ENCODE results near the gene PLA2G7.
"Not testable (repeated sequence)": the region's sequence is repeated elsewhere in the genome, so short reads cannot be mapped to it uniquely, and the experiment has no call there.

Gene PLA2G7

GRCh38 chr6:46734867-46735719 is at the start of gene PLA2G7:
Gene PLA2G7 (minus strand): TSS chr6:46735375. CDS start chr6:46722891, 12,484 bp downstream.
- Histone ChIP-seq H3K9ac (ENCODE audit: low read depth in 1 of 2, low read length in 2 of 2) (peak within 1 kb of the TSS in 1 of 2 donors; percentile 2), H3K9me3 (ENCODE audit: control insufficient read depth in 2 of 2, low read length in 2 of 2) (no peaks in the 10 kb centered on the region), H3K27me3 (ENCODE audit: control insufficient read depth in 2 of 2, insufficient read depth in 2 of 2, low read length in 2 of 2) (peaks cover 7 to 8% of the 10 kb centered on the region in 2 donors), H3K27ac (ENCODE audit: low read depth in 2 of 2, low read length in 2 of 2) (peak within 1 kb of the TSS in 1 of 2 donors; percentile 9), H3K36me3 (ENCODE audit: control insufficient read depth in 2 of 2, insufficient read depth in 2 of 2, low read length in 2 of 2) (no peaks in the 10 kb centered on the region), H3K4me3 (ENCODE audit: low read length in 2 of 2) (peak within 1 kb of the TSS; percentile 59 to 75), H3K4me1 (ENCODE audit: control insufficient read depth in 2 of 2, insufficient read depth in 2 of 2, low read length in 2 of 2) (peaks cover 6 to 8% of the 10 kb centered on the region in 2 donors)

- H3K4me1 ChIP-seq (ENCODE audit: control insufficient read depth in 2 of 2, insufficient read depth in 2 of 2, low read length in 2 of 2): peaks cover 3 to 8% of the 10 kb centered on the region in 2 donors
- no peak overlapping the region for H3K9ac ChIP-seq (ENCODE audit: low read depth in 1 of 2, low read length in 2 of 2)
- H3K4me3 ChIP-seq (ENCODE audit: low read length in 2 of 2): no peak overlapping the region
- H3K9me3 ChIP-seq (ENCODE audit: control insufficient read depth in 2 of 2, low read length in 2 of 2): no peaks in the 10 kb centered on the region
- H3K27ac ChIP-seq (ENCODE audit: low read depth in 2 of 2, low read length in 2 of 2): no peak overlapping the region
- H3K36me3 ChIP-seq (ENCODE audit: control insufficient read depth in 2 of 2, insufficient read depth in 2 of 2, low read length in 2 of 2): no peaks in the 10 kb centered on the region
- H3K27me3 ChIP-seq (ENCODE audit: control insufficient read depth in 2 of 2, insufficient read depth in 2 of 2, low read length in 2 of 2): no peaks in the 10 kb centered on the region
Observed at GRCh38 chr6:46784535-46784934, 49.4 kb upstream of the PLA2G7 start.

GRCh38 chr6:46781478-46782378 is 46.6 kb upstream of the PLA2G7 start:
- no peaks in the 10 kb centered on the region for H3K4me1 ChIP-seq (ENCODE audit: control insufficient read depth in 2 of 2, insufficient read depth in 2 of 2, low read length in 2 of 2)
- no peak overlapping the region for H3K4me3 ChIP-seq (ENCODE audit: low read length in 2 of 2)
- no peaks in the 10 kb centered on the region for H3K36me3 ChIP-seq (ENCODE audit: control insufficient read depth in 2 of 2, insufficient read depth in 2 of 2, low read length in 2 of 2)
- no peak overlapping the region for H3K27ac ChIP-seq (ENCODE audit: low read depth in 2 of 2, low read length in 2 of 2)
- H3K9ac ChIP-seq (ENCODE audit: low read depth in 1 of 2, low read length in 2 of 2): no peak overlapping the region
- H3K27me3 ChIP-seq (ENCODE audit: control insufficient read depth in 2 of 2, insufficient read depth in 2 of 2, low read length in 2 of 2): no peaks in the 10 kb centered on the region
- no peaks in the 10 kb centered on the region for H3K9me3 ChIP-seq (ENCODE audit: control insufficient read depth in 2 of 2, low read length in 2 of 2)

- H3K9me3 ChIP-seq (ENCODE audit: control insufficient read depth in 2 of 2, low read length in 2 of 2): no peaks in the 10 kb centered on the region
- H3K4me1 ChIP-seq (ENCODE audit: control insufficient read depth in 2 of 2, insufficient read depth in 2 of 2, low read length in 2 of 2): no peaks in the 10 kb centered on the region
- no peak overlapping the region for H3K4me3 ChIP-seq (ENCODE audit: low read length in 2 of 2)
- H3K27me3 ChIP-seq (ENCODE audit: control insufficient read depth in 2 of 2, insufficient read depth in 2 of 2, low read length in 2 of 2): no peaks in the 10 kb centered on the region
- H3K27ac ChIP-seq (ENCODE audit: low read depth in 2 of 2, low read length in 2 of 2): no peak overlapping the region
- no peak overlapping the region for H3K9ac ChIP-seq (ENCODE audit: low read depth in 1 of 2, low read length in 2 of 2)
- no peaks in the 10 kb centered on the region for H3K36me3 ChIP-seq (ENCODE audit: control insufficient read depth in 2 of 2, insufficient read depth in 2 of 2, low read length in 2 of 2)
Observed at GRCh38 chr6:46777476-46778346, 42.5 kb upstream of the PLA2G7 start.

GRCh38 chr6:46776070-46776712 is 41.0 kb upstream of the PLA2G7 start:
- H3K4me1 ChIP-seq (ENCODE audit: control insufficient read depth in 2 of 2, insufficient read depth in 2 of 2, low read length in 2 of 2): no peaks in the 10 kb centered on the region
- no peaks in the 10 kb centered on the region for H3K9me3 ChIP-seq (ENCODE audit: control insufficient read depth in 2 of 2, low read length in 2 of 2)
- H3K27ac ChIP-seq (ENCODE audit: low read depth in 2 of 2, low read length in 2 of 2): no peak overlapping the region
- H3K36me3 ChIP-seq (ENCODE audit: control insufficient read depth in 2 of 2, insufficient read depth in 2 of 2, low read length in 2 of 2): no peaks in the 10 kb centered on the region
- no peak overlapping the region for H3K9ac ChIP-seq (ENCODE audit: low read depth in 1 of 2, low read length in 2 of 2)
- no peaks in the 10 kb centered on the region for H3K27me3 ChIP-seq (ENCODE audit: control insufficient read depth in 2 of 2, insufficient read depth in 2 of 2, low read length in 2 of 2)
- no peak overlapping the region for H3K4me3 ChIP-seq (ENCODE audit: low read length in 2 of 2)

GRCh38 chr6:46774736-46775135 is 39.6 kb upstream of the PLA2G7 start:
- not testable (repeated sequence) for H3K4me1 ChIP-seq (ENCODE audit: control insufficient read depth in 2 of 2, insufficient read depth in 2 of 2, low read length in 2 of 2); H3K9ac ChIP-seq (ENCODE audit: low read depth in 1 of 2, low read length in 2 of 2); H3K4me3 ChIP-seq (ENCODE audit: low read length in 2 of 2); H3K36me3 ChIP-seq (ENCODE audit: control insufficient read depth in 2 of 2, insufficient read depth in 2 of 2, low read length in 2 of 2); H3K27ac ChIP-seq (ENCODE audit: low read depth in 2 of 2, low read length in 2 of 2); H3K9me3 ChIP-seq (ENCODE audit: control insufficient read depth in 2 of 2, low read length in 2 of 2); H3K27me3 ChIP-seq (ENCODE audit: control insufficient read depth in 2 of 2, insufficient read depth in 2 of 2, low read length in 2 of 2)

- Histone ChIP-seq H3K4me1 (ENCODE audit: control insufficient read depth in 2 of 2, insufficient read depth in 2 of 2, low read length in 2 of 2) (no peaks in the 10 kb centered on the region), H3K4me3 (ENCODE audit: low read length in 2 of 2) (no peak overlapping the region), H3K27me3 (ENCODE audit: control insufficient read depth in 2 of 2, insufficient read depth in 2 of 2, low read length in 2 of 2) (no peaks in the 10 kb centered on the region), H3K36me3 (ENCODE audit: control insufficient read depth in 2 of 2, insufficient read depth in 2 of 2, low read length in 2 of 2) (no peaks in the 10 kb centered on the region), H3K27ac (ENCODE audit: low read depth in 2 of 2, low read length in 2 of 2) (peak overlapping the region; percentile 0 to 25), H3K9me3 (ENCODE audit: control insufficient read depth in 2 of 2, low read length in 2 of 2) (no peaks in the 10 kb centered on the region), H3K9ac (ENCODE audit: low read depth in 1 of 2, low read length in 2 of 2) (no peak overlapping the region)
Observed at GRCh38 chr6:46773201-46773855, 38.2 kb upstream of the PLA2G7 start.

GRCh38 chr6:46772762-46773161 is 37.6 kb upstream of the PLA2G7 start:
- Histone ChIP-seq H3K36me3 (ENCODE audit: control insufficient read depth in 2 of 2, insufficient read depth in 2 of 2, low read length in 2 of 2) (no peaks in the 10 kb centered on the region), H3K4me1 (ENCODE audit: control insufficient read depth in 2 of 2, insufficient read depth in 2 of 2, low read length in 2 of 2) (no peaks in the 10 kb centered on the region), H3K27ac (ENCODE audit: low read depth in 2 of 2, low read length in 2 of 2) (peak overlapping the region; percentile 20 to 25), H3K9me3 (ENCODE audit: control insufficient read depth in 2 of 2, low read length in 2 of 2) (no peaks in the 10 kb centered on the region), H3K9ac (ENCODE audit: low read depth in 1 of 2, low read length in 2 of 2) (no peak overlapping the region), H3K27me3 (ENCODE audit: control insufficient read depth in 2 of 2, insufficient read depth in 2 of 2, low read length in 2 of 2) (no peaks in the 10 kb centered on the region), H3K4me3 (ENCODE audit: low read length in 2 of 2) (no peak overlapping the region)

- no peaks in the 10 kb centered on the region for H3K36me3 ChIP-seq (ENCODE audit: control insufficient read depth in 2 of 2, insufficient read depth in 2 of 2, low read length in 2 of 2)
- H3K27me3 ChIP-seq (ENCODE audit: control insufficient read depth in 2 of 2, insufficient read depth in 2 of 2, low read length in 2 of 2): no peaks in the 10 kb centered on the region
- H3K4me1 ChIP-seq (ENCODE audit: control insufficient read depth in 2 of 2, insufficient read depth in 2 of 2, low read length in 2 of 2): no peaks in the 10 kb centered on the region
- H3K4me3 ChIP-seq (ENCODE audit: low read length in 2 of 2): no peak overlapping the region
- H3K9me3 ChIP-seq (ENCODE audit: control insufficient read depth in 2 of 2, low read length in 2 of 2): no peaks in the 10 kb centered on the region
- no peak overlapping the region for H3K9ac ChIP-seq (ENCODE audit: low read depth in 1 of 2, low read length in 2 of 2)
- H3K27ac ChIP-seq (ENCODE audit: low read depth in 2 of 2, low read length in 2 of 2): peak overlapping the region; percentile 15 to 20
Observed at GRCh38 chr6:46772016-46772415, 36.8 kb upstream of the PLA2G7 start.

Measured in mucosa of rectum (tissue), 2 donors.